Colonic mucosa (tissue), 4 donors: ENCODE results near the gene CNTN2. TPM values are rescaled to one million over a fixed set of nuclear protein-coding genes. Genes with fewer than 3 reads are reported as not detected.

Experiments
- DNase-seq: peaks from one replicate; pipeline ENCODE4 v3.0.0-alpha.2; 2020
- H3K27ac ChIP-seq: fragments of 200-600 bp; one replicate; pipeline ENCODE4 v1.8.0; 2021
- H3K27me3 ChIP-seq: fragments of 200-600 bp; one replicate; pipeline ENCODE4 v1.8.0; 2021
- H3K36me3 ChIP-seq: fragments of 200-600 bp; one replicate; pipeline ENCODE4 v1.8.0; 2021
- H3K4me1 ChIP-seq: fragments of 200-600 bp; one replicate; pipeline ENCODE4 v1.8.0; 2021; ENCODE audit warnings: mild to moderate bottlenecking
- H3K4me3 ChIP-seq: fragments of 200-600 bp; one replicate; pipeline ENCODE4 v1.8.0; 2021
- H3K9ac ChIP-seq, 2 donors: one replicate each; pipeline ENCODE4 v1.7.0; 2013; ENCODE audit warnings: control low read depth in 2 of 2, low read depth in 2 of 2, low read length in 2 of 2
- H3K9me3 ChIP-seq: fragments of 200-600 bp; one replicate; pipeline ENCODE4 v1.8.0; 2021
- CTCF ChIP-seq: fragments of 200-600 bp; IDR thresholded peaks from one replicate; pipeline ENCODE4 v1.8.0; 2022; ENCODE audit warnings: antibody characterized with exemption, mild to moderate bottlenecking
- intact Hi-C: fragments of 100-400 bp; cut with DNase I; formaldehyde crosslinking; loops from one replicate; pipeline ENCODE4 v1.14.1; 2022
- total RNA-seq, 2 donors: library from RNA; stranded (reverse); fragmentation: NEBNext Ultra II Directional in 1 of 2; extraction: Animal tissue kit (Norgen Biotek cat#: 25700) in 1 of 2; gene quantifications; one replicate each; pipeline ENCODE4 v1.2.1, GENCODE V29; 2021
- donor health status: healthy.
- donor health status: DM: no; HTN: no; CAD: no.
- donor health status: DM: no; HTN: no; CAD: no.

The CNTN2 gene
- total RNA-seq, 2 donors from 2014 or later = 0.20 to 1.4 TPM

GRCh38 chr1:205062895-205063294 is 19.9 kb downstream of the CNTN2 start:
- Histone ChIP-seq H3K9me3 (no peaks in the 10 kb centered on the region), H3K4me3 (no peak overlapping the region), H3K9ac (no peak overlapping the region), H3K36me3 (no peaks in the 10 kb centered on the region), H3K27me3 (no peaks in the 10 kb centered on the region), H3K27ac (no peak overlapping the region), H3K4me1 (no peaks in the 10 kb centered on the region)
- no peak for TF ChIP-seq CTCF
- DNase-seq = no peak
- intact Hi-C loops = loop anchor here (5.0 kb wide), 1 partner anchor 76 kb away; no protein-coding TSS in a partner anchor

GRCh38 chr1:205064301-205064700 is 21.3 kb downstream of the CNTN2 start:
- H3K27me3 ChIP-seq = no peaks in the 10 kb centered on the region
- intact Hi-C loops = loop anchor here (5.0 kb wide), 1 partner anchor 77 kb away; no protein-coding TSS in a partner anchor

DNA sequence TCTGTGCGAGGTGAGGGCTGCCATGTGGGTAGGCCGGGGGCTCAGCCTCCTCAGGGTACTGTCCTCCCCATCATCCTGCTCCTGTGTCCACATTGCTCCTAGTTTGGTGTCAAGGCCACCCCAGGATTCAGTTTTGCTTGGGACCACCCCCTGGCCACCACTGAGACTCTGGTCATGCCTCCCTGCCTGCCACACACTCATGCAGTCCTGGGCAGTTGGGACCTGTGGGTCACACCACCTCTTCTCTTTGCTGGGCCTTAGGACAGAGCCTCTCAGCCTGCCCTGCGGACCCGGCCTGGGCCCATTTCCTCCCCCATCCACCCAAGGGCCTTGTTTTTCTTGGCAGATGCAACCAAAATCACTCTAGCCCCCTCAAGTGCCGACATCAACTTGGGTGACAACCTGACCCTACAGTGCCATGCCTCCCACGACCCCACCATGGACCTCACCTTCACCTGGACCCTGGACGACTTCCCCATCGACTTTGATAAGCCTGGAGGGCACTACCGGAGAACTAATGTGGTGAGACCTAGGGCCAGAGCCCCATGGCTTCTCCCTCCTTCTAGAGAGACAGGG is 21.8 kb downstream of the CNTN2 start:
- no peaks in the 10 kb centered on the region for H3K4me1 ChIP-seq
- intact Hi-C loops = loop anchor here (5.0 kb wide), 1 partner anchor 78 kb away; no protein-coding TSS in a partner anchor
- no peak for TF ChIP-seq CTCF
- no peak for DNase-seq
- H3K9me3 ChIP-seq = no peaks in the 10 kb centered on the region
- no peaks in the 10 kb centered on the region for H3K27me3 ChIP-seq
- no peaks in the 10 kb centered on the region for H3K36me3 ChIP-seq
- H3K4me3 ChIP-seq = no peak overlapping the region
- no peak overlapping the region for H3K9ac ChIP-seq
- no peak overlapping the region for H3K27ac ChIP-seq

More at GRCh38 chr1:205064301-205064700, 21.3 kb downstream of the CNTN2 start:
- Histone ChIP-seq H3K9ac (no peak overlapping the region), H3K4me3 (no peak overlapping the region), H3K9me3 (no peaks in the 10 kb centered on the region), H3K36me3 (no peaks in the 10 kb centered on the region), H3K4me1 (no peaks in the 10 kb centered on the region), H3K27ac (no peak overlapping the region)
- DNase-seq = no peak
- TF ChIP-seq CTCF = no peak

DNA sequence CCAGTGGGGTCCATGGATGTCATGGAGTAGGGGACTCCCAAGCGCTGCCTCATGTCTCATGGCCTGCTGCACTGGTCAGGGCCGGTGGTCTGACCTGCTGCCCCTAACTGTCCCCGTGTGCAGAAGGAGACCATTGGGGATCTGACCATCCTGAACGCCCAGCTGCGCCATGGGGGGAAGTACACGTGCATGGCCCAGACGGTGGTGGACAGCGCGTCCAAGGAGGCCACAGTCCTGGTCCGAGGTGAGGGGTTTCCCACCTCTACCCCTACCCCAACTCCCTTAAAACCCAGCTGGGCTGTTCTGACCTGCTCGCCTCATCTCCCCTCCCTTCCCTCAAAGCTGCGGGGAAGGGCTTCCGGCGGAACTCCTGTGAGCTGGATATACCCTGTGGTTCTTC is 22.7 kb downstream of the CNTN2 start:
- no peak for TF ChIP-seq CTCF
- no peaks in the 10 kb centered on the region for H3K36me3 ChIP-seq
- no peaks in the 10 kb centered on the region for H3K9me3 ChIP-seq
- DNase-seq = no peak
- H3K4me3 ChIP-seq = no peak overlapping the region
- H3K4me1 ChIP-seq = no peaks in the 10 kb centered on the region
- H3K27ac ChIP-seq = no peak overlapping the region
- no peak overlapping the region for H3K9ac ChIP-seq
- H3K27me3 ChIP-seq = no peaks in the 10 kb centered on the region
- intact Hi-C loops = no loop called here

- DNase-seq = no peak
- TF ChIP-seq CTCF = no peak
- H3K9me3 ChIP-seq = no peaks in the 10 kb centered on the region
- H3K4me3 ChIP-seq = no peak overlapping the region
- no peaks in the 10 kb centered on the region for H3K27me3 ChIP-seq
- H3K27ac ChIP-seq = no peak overlapping the region
- no peak overlapping the region for H3K9ac ChIP-seq
- no peaks in the 10 kb centered on the region for H3K36me3 ChIP-seq
- no peaks in the 10 kb centered on the region for H3K4me1 ChIP-seq
- intact Hi-C loops = no loop called here
Measured at GRCh38 chr1:205066141-205066818, 23.3 kb downstream of the CNTN2 start.
